GM18861 (cell line): Measurements from ENCODE around the gene WDR70.
"Not testable (repeated sequence)": the region's sequence is repeated elsewhere in the genome, so short reads cannot be mapped to it uniquely, and the experiment has no call there.

Source experiments
- ATAC-seq: cut with Tn5 transposase; IDR thresholded peaks from one replicate; pipeline ENCODE4 v1.9.1; 2021; ENCODE audit not compliant: unreplicated experiment

WDR70 gene

GRCh38 chr5:37568018-37568753 lies 189.1 kb downstream of the WDR70 start:
- no peak for ATAC-seq

- no peak for ATAC-seq
These were observed 189.8 kb downstream of the WDR70 start for GRCh38 chr5:37568893-37569292.

- no peak for ATAC-seq
These were observed 190.3 kb downstream of the WDR70 start for GRCh38 chr5:37569466-37569865.

GRCh38 chr5:37570597-37570996 lies 191.5 kb downstream of the WDR70 start:
- no peak for ATAC-seq

- ATAC-seq = no peak
These were observed 192.9 kb downstream of the WDR70 start for GRCh38 chr5:37571985-37572384.

- no peak for ATAC-seq
These were observed 196.7 kb downstream of the WDR70 start for GRCh38 chr5:37575541-37576489.

GRCh38 chr5:37576552-37576951 lies 197.4 kb downstream of the WDR70 start:
- ATAC-seq = no peak

GRCh38 chr5:37578176-37578575 lies 199.1 kb downstream of the WDR70 start:
- ATAC-seq = no peak

GRCh38 chr5:37580106-37580505 lies 201.0 kb downstream of the WDR70 start:
- no peak for ATAC-seq

- ATAC-seq = no peak
These were observed 203.1 kb downstream of the WDR70 start for GRCh38 chr5:37582202-37582601.

- not testable (repeated sequence) for ATAC-seq
These were observed 214.2 kb downstream of the WDR70 start for GRCh38 chr5:37593292-37593691.

- not testable (repeated sequence) for ATAC-seq
These were observed 215.7 kb downstream of the WDR70 start for GRCh38 chr5:37594864-37595263.

- ATAC-seq = no peak
These were observed 219.6 kb downstream of the WDR70 start for GRCh38 chr5:37598733-37599132.

GRCh38 chr5:37601163-37601562 lies 222.0 kb downstream of the WDR70 start:
- no peak for ATAC-seq

- ATAC-seq = no peak
These were observed 224.0 kb downstream of the WDR70 start for GRCh38 chr5:37603072-37603471.

- ATAC-seq = no peak
These were observed 225.2 kb downstream of the WDR70 start for GRCh38 chr5:37604290-37604689.

GRCh38 chr5:37606148-37606547 lies 227.0 kb downstream of the WDR70 start:
- no peak for ATAC-seq

- no peak for ATAC-seq
These were observed 227.6 kb downstream of the WDR70 start for GRCh38 chr5:37606632-37607248.

GRCh38 chr5:37615184-37615583 lies 236.1 kb downstream of the WDR70 start:
- no peak for ATAC-seq

GRCh38 chr5:37619353-37619752 lies 240.2 kb downstream of the WDR70 start:
- ATAC-seq = no peak

GRCh38 chr5:37622354-37622753 lies 243.2 kb downstream of the WDR70 start:
- ATAC-seq = not testable (repeated sequence)

- ATAC-seq = no peak
These were observed 247.1 kb downstream of the WDR70 start for GRCh38 chr5:37626266-37626665.
